Pancreas (tissue), 10 donors: ENCODE data around the gene RCOR1. TPM values are rescaled to one million over a fixed set of nuclear protein-coding genes. Genes with fewer than 3 reads are reported as not detected.

Source experiments
- ATAC-seq, 4 donors: fragments of 200-7000 bp; cut with Tn5 transposase; one replicate each; pipeline versions ENCODE4 v1.8.0 to v1.9.1; 2020; ENCODE audit warnings: mild to moderate bottlenecking in 4 of 4, moderate library complexity in 4 of 4
- DNase-seq, 6 donors: peaks; one replicate each; pipeline ENCODE4 v3.0.0-alpha.2; 2020
- FAIRE-seq: peaks from 2 replicates; lab custom pipeline; 2012; peaks lifted over from hg19 to GRCh38; lab: Jason Lieb, UNC
- H3K27ac ChIP-seq, 4 donors: fragments of 200-600 bp; sonication (generic); 1 replicate in 3 of 4; 2 replicates in 1 of 4; pipeline versions ENCODE4 v1.5.0 to v1.8.0; 2020
- H3K27me3 ChIP-seq, 4 donors: fragments of 200-600 bp; one replicate each; pipeline ENCODE4 v1.8.0; 2021
- H3K36me3 ChIP-seq, 3 donors: fragments of 200-600 bp; sonication (generic) in 1 of 3; one replicate each; pipeline versions ENCODE4 v1.5.0 to v1.8.0; 2020 to 2021
- H3K4me1 ChIP-seq, 3 donors: fragments of 200-600 bp; one replicate each; pipeline ENCODE4 v1.8.0; 2021
- H3K4me3 ChIP-seq, 4 donors: fragments of 200-600 bp; sonication (generic) in 2 of 4; one replicate each; pipeline versions ENCODE4 v1.5.0 to v1.8.0; 2020 to 2021
- H3K9me3 ChIP-seq, 4 donors: fragments of 200-600 bp; one replicate each; pipeline ENCODE4 v1.8.0; 2021
- WGBS, 2 donors: extraction: QIAGEN DNeasy Blood & Tissue Kit; methylation state at CpG; one replicate each; pipeline ENCODE4 v1.1.7; 2013; 5-methylcytosine and 5-hydroxymethylcytosine counted together
- intact Hi-C, 3 donors: fragments of 100-400 bp; cut with DNase I; formaldehyde crosslinking; loops; one replicate each; pipeline versions ENCODE4 v1.11.1 to v1.14.2; 2022
- polyA plus RNA-seq, 2 donors: library from polyadenylated mRNA; stranded (reverse); fragments of 200-250 nt; gene quantifications; one replicate each; pipeline ENCODE4 v1.2.3, GENCODE V29; 2013
- total RNA-seq, 6 donors: library from RNA; stranded (reverse); fragmentation: NEBNext Ultra II Directional in 4 of 6; extraction: Animal tissue kit (Norgen Biotek cat#: 25700) in 4 of 6; gene quantifications; one replicate each; pipeline versions ENCODE4 v1.2.1 to v1.2.4, GENCODE V29; 2021 to 2023
- TF ChIP-seq, protein P1 (sequence below), 4 donors: fragments of 200-600 bp; sonication (generic) in 3 of 4; IDR thresholded peaks; one replicate each; pipeline versions ENCODE4 v1.5.0 to v1.8.0; 2021; ENCODE audit warnings: antibody characterized with exemption in 4 of 4
- donor health status: healthy with polysubstance abuse.
- donor health status: DM: no; HTN: no; CAD: no; lungs with moderate emphysema.
- donor health status: DM: no; HTN: no; CAD: no.
- donor health status: control.
- donor health status: control.
- donor health status: Bipolar disorder and iron deficiency.
- donor health status: DM: yes; HTN: yes; CAD: no.
- donor health status: DM: no; HTN: no; CAD: no.
- donor health status: DM: no; HTN: no; CAD: no.
- donor health status: DM: yes; HTN: yes; CAD: no.

The RCOR1 gene
- total and polyA plus RNA-seq, 8 donors: 2.8 to 13.5 (median 6.8) TPM

DNA sequence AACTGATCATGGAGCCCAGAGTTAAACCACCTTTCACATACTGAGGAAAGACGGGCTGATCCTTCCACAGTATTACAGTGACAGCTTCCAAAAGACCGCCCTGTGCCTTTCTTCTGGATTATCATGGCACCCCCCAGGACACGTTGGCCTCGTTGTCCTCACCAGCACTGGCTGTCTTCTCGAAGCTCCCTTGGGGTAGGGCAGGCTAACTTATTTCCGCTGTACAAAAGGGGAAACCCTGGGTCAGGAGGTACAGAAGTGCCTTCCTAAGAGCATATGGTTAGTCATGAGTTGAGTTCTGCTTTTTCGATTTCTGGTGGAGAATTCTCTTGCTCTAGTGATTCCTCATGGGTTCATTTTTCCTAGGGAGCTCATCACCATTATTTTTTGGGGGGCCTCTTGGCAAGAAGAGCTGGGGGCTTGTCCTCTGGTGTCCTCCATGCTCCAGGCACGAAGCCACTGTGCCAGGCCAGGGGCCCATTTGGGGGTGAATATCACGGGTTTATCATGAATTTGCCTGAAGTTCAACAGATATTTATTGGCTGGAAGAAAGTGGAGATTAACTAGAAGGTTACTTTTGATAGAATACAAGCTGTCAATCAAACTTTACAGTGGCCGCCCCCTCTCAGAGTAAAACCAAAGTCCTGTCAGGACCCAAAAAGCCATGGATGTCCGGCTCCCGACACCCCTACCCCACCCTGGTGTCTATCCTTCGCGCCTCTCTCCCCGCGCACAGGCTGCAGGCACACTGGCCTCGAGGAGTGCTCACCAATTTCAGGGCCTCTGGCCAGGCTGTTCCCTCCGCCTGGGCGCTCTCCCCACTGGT, 176.0 kb downstream of the RCOR1 start:
- Histone ChIP-seq H3K9me3 (no peaks in the 10 kb centered on the region), H3K27me3 (no peaks in the 10 kb centered on the region), H3K4me1 (no peaks in the 10 kb centered on the region), H3K27ac (no peak overlapping the region), H3K4me3 (no peak overlapping the region), H3K36me3 (no peaks in the 10 kb centered on the region)
- TF ChIP-seq, protein P1, sequence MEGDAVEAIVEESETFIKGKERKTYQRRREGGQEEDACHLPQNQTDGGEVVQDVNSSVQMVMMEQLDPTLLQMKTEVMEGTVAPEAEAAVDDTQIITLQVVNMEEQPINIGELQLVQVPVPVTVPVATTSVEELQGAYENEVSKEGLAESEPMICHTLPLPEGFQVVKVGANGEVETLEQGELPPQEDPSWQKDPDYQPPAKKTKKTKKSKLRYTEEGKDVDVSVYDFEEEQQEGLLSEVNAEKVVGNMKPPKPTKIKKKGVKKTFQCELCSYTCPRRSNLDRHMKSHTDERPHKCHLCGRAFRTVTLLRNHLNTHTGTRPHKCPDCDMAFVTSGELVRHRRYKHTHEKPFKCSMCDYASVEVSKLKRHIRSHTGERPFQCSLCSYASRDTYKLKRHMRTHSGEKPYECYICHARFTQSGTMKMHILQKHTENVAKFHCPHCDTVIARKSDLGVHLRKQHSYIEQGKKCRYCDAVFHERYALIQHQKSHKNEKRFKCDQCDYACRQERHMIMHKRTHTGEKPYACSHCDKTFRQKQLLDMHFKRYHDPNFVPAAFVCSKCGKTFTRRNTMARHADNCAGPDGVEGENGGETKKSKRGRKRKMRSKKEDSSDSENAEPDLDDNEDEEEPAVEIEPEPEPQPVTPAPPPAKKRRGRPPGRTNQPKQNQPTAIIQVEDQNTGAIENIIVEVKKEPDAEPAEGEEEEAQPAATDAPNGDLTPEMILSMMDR (IDR thresholded peaks at IDR 0.05): no peak
- ATAC-seq (peak in 2 of 4 donors; percentile 74 to 83), DNase-seq (peak in 1 of 6 donors; percentile 36), FAIRE-seq (no peak)
- intact Hi-C loops: loop anchor here in 1 of 3 donors (10.0 kb wide), 1 partner anchor 156 kb away; the partner anchor contains the start of gene AMN
- WGBS, 2 donors: 75 to 85% methylated on average over 19 of the region's 19 CpGs

DNA sequence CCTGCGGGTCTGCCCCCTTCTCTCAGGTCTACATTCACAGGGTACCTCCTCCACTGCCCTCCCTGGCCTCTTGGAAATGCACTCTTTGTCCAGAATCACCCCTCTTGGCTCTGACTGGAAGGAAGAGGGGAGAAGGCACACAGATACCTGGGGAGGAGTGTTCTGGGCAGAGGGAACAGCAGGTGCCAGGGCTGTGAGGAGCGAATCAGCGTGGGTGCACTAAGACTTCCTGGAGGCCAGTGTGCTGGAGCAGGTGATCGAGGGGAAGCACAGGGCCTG, 176.5 kb downstream of the RCOR1 start:
- Histone ChIP-seq H3K36me3 (no peaks in the 10 kb centered on the region), H3K27ac (no peak overlapping the region), H3K4me3 (no peak overlapping the region), H3K27me3 (no peaks in the 10 kb centered on the region), H3K4me1 (no peaks in the 10 kb centered on the region), H3K9me3 (no peaks in the 10 kb centered on the region)
- 80 to 81% methylated on average over 4 of the region's 4 CpGs for WGBS, 2 donors
- TF ChIP-seq, protein P1 (IDR thresholded peaks at IDR 0.05): no peak
- DNase-seq (no peak), FAIRE-seq (no peak), ATAC-seq (no peak)
- intact Hi-C loops: loop anchor here in 1 of 3 donors (10.0 kb wide), 1 partner anchor 156 kb away; the partner anchor contains the start of gene AMN

DNA sequence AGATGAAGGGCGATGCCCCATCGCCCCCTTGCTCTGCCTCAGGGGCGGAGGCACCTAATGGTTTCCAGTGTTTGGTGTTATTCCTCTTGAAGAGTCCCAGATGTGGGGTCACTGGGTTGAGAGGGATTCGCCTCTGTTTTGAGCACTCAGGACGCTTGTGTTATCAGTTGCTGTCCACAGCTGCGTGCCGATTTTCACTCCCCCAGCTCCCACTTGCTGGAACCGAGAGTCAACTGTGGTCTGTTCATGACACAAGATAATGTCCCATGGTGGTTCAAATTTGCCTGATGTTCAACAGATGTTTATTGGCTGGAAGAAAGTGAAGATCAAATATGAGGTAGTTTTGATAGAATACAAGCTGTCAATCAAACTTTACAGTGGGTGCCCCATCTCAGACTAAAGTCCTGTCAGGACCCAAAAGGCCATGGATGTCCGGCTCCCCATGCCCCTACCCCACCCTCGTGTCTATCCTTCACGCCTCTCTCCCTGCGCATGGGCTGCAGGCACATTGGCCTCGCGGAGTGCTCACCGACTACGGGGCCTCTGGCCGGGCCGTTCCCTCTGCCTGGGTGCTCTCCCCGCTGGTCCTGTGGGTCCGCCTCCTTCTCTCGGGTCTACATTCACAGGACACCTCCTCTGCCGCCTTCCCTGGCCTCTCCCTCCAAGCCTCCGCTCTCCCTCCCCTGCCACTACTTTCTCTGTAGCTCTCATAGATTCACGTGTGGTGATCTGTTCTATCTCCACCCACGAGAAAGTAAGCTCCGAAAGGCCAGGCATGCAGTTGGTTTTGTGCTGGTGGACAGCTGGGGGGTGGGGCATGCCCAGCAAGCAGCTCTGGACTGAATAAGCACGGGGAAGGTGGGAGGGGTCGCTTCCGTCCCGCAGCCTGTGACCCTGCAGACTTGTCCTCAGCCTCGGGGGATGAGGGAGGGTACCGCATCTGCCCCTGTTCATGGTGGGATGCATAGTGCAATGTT, 178.0 kb downstream of the RCOR1 start:
- no peaks in the 10 kb centered on the region for H3K27me3 ChIP-seq
- intact Hi-C loops: no loop called here
- ATAC-seq: no peak
- peak in 1 of 6 donors; percentile 19 for DNase-seq
- TF ChIP-seq, protein P1 (IDR thresholded peaks at IDR 0.05): no peak
- 67 to 76% methylated on average over 30 to 32 of the region's 32 CpGs for WGBS, 2 donors
- no peaks in the 10 kb centered on the region for H3K9me3 ChIP-seq
- no peak overlapping the region for H3K27ac ChIP-seq
- FAIRE-seq: no peak
- no peaks in the 10 kb centered on the region for H3K4me1 ChIP-seq
- H3K4me3 ChIP-seq: no peak overlapping the region
- H3K36me3 ChIP-seq: no peaks in the 10 kb centered on the region

DNA sequence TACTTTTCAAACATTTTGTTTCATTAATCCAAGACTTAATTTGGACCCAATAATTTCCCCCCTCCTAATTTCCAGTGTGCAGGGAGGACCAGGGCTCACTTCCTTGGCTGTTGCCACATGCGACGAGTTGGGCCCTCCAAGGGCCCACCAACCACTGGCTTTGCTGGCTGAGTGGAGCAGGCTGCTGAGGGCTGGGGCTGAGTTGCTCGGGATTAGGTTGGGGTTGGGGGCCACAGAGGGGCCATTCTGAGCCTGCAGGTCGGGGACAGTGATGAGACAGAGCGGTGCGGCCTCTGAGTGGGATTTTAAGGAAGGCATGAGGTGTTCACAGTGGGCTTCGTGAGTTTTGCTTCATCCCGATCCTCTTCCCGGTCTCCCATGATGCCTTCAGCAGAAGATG, 178.7 kb downstream of the RCOR1 start:
- ATAC-seq: no peak
- no peaks in the 10 kb centered on the region for H3K4me1 ChIP-seq
- no peak for DNase-seq
- no peak for FAIRE-seq
- 84 to 93% methylated on average over 9 of the region's 9 CpGs for WGBS, 2 donors
- intact Hi-C loops: no loop called here
- no peaks in the 10 kb centered on the region for H3K27me3 ChIP-seq
- no peaks in the 10 kb centered on the region for H3K9me3 ChIP-seq
- no peak overlapping the region for H3K4me3 ChIP-seq
- H3K27ac ChIP-seq: no peak overlapping the region
- TF ChIP-seq, protein P1 (IDR thresholded peaks at IDR 0.05): no peak
- H3K36me3 ChIP-seq: no peaks in the 10 kb centered on the region
